ENCODE measurements around the gene WDR59.
"Not testable (repeated sequence)": the region's sequence is repeated elsewhere in the genome, so short reads cannot be mapped to it uniquely, and the experiment has no call there.

The WDR59 gene

GRCh38 chr16:74847202-74847601, 137.7 kb downstream of the WDR59 start:
- no peak for DNase-seq

- no peak for DNase-seq
These were observed 138.2 kb downstream of the WDR59 start for GRCh38 chr16:74846714-74847113.

DNA sequence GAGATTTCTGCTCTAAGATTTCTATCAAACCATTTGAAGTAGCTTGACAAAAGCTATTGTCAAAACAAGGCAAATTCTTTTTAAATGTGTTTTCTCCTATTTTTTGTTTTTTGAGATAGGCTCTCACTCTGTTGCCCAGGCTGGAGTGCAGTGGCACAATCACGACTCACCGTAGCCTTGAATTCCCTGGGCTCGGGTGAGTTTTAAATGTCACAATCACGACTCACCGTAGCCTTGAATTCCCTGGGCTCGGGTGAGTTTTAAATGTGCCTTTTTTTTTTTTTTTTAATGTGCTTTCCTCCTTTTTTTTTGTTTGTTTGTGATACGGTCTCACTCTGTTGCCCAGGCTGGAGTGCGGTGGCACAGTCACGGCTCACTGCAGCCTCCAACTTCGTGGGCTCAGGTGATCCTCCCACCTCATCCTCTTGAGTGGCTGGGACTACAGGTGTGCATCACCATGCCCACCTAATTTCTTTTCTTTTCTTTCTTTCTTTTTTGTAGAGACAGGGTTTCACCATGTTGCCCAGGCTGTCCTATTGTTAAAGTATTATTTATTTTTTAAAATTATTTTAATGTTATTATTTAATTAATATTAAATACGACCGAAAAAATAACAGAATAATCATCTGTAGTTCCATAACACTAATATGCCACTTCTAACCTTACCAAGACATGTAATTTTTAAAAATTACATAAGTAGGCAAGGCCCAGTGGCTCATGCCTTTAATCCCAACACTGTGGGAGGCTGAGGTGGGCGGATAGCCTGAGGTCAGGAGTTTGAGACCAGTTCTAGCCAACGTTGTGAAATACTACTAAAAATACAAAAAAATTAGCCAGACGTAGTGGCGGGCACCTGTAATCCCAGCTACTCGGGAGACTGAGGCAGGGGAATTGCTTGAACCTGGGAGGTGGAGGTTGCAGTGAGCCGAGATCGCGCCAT, 140.6 kb downstream of the WDR59 start:
- DNase-seq, result no peak

DNA sequence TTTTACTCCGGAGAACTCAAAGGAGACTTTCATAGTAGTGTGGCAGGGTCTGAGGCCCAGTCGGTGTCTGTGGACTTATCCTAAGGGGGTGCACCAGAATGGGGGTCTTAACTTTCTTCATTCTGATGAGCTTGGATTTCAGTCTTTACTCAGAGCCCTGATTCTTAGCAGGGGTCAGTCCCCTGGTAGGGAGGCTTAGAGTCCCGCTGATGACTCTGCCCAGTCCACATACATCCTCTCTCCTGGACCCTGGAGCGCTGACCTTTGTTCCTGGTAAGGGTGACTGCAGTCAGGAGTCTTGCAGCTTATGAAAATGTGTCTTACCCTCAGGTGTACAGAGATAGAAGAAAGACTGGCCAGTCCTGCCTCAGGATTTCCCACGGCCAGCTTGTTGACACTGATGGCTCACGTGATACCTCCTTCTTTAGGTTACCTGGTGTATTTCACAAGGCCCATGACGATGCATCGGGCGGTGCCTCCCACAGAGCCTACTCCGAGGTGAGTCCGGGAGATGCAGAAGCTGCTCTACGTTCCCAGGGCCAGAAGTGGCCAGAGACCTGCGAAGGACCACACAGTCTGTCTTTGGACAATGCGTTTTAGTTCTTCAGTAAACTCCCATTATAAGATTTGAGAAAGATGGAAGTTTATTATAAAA, 141.4 kb downstream of the WDR59 start:
- not testable (repeated sequence) for DNase-seq

DNA sequence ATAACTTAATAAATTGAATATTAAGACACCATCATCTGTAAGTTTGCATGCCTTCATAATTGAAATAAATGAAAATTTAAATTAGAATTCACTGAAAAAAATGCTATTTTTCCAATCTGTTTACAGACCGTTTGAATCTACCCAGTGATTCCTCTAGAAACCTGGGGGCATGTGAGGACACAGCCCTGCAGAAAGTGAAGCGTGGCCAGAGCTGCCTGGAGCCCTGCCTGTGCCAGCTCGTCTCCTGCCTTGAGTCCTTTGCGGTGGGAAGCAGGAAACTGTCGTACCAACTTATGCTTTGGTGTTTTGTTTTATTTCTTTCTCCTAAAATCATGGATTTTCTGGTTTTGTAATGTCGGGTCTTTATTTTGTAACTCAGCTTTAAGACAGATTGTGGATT, 142.5 kb downstream of the WDR59 start:
- DNase-seq, result no peak

- no peak for DNase-seq
These were observed 143.0 kb downstream of the WDR59 start for GRCh38 chr16:74841904-74842303.

DNA sequence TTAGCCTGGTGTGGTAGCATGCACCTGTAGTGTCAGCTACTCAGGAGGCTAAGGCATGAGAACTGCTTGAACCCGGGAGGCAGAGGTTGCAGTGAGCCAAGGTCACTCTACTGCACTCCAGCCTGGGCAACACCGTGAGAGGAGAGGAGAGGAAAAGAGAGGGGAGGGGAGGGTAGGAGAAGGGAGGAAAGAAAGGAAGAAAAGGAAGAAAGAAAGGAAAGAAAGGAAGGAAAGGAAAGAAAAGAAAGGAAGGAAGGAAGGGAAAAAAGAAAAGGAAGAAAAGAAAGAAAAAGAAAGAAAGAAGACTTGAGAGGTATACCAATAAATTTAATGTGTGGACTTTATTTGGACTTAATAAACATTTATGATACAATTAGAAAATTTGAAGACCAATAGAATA, 143.5 kb downstream of the WDR59 start:
- no peak for DNase-seq

DNA sequence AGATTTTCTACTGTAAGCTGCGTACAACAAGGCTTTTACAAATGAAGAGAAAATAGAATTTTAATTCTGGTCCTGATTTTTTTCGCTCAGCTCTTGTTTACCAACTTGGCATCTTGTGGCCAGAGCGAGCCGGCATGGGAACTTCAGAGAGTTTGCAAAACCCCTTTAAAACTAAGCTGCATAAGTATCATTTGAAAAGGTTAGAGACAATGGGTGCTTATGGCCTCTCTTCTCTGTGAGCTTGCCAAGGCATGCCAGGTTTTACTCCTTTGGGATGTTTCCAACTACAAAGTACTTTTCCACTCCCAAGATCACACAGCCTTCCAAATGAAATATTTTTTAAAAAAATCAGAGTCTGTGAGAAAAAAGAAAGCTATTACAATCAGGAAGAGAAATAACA, 147.9 kb downstream of the WDR59 start:
- no peak for DNase-seq

- DNase-seq, result no peak
These were observed 148.7 kb downstream of the WDR59 start for GRCh38 chr16:74836111-74836671.

- no peak for DNase-seq
These were observed 152.7 kb downstream of the WDR59 start for GRCh38 chr16:74832228-74832627.

GRCh38 chr16:74831467-74831866, 153.5 kb downstream of the WDR59 start:
- DNase-seq, result no peak

DNA sequence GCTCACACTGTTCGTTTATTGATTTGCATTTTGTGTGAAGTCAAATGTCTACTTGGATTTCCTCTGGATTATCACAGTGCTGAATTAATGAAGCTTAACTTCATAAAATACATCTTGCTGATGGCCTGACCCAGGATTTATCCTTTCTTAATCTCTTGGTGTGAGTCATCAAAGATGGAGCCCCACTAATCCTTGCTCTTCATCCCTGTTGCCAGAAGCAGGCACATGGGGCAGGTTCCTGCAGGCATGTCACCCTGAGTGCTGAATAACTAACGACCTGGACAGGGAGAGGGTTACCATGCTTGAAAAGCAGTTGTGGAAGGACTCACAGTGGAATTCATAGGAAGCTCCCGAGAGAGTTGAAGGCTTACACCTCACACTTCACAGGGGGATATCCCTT, 154.3 kb downstream of the WDR59 start:
- DNase-seq, result no peak

DNA sequence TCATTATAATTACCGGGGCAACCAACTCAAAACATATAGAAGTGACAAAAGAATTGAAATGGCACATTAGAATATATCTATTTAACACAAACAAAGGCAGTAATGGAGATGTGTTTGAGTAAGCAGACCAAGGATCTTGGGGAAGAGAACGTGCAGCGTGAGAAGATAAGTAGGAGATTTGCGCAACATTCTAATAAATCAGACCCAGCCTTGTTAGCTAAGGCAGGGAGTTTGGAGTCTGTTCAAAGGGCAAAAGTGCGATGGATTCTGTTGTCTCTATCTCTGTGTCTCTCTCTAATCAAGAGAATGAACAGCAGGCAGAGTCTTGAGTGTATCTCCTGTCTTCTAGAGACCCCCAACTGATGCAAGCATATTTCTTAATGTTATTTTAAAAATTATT, 155.3 kb downstream of the WDR59 start:
- DNase-seq, result no peak

DNA sequence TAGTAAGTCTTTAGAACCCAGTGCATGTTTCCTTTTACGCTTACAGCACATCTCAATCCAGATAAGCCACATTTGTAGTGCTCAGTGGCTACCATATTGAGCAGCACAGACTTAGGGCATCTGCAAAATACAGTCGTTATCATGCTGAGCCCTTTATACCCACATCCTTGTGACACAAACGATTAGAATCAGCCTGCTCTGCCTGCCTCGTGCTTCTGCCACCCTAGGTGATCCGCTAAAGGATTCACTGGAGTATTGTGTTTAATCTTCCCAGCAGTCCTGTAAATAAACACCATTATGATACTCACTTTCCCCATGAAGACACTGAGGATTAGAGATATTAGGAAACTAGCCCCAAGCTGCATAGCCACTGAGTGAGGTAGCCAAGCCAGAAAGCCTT, 159.0 kb downstream of the WDR59 start:
- no peak for DNase-seq

DNA sequence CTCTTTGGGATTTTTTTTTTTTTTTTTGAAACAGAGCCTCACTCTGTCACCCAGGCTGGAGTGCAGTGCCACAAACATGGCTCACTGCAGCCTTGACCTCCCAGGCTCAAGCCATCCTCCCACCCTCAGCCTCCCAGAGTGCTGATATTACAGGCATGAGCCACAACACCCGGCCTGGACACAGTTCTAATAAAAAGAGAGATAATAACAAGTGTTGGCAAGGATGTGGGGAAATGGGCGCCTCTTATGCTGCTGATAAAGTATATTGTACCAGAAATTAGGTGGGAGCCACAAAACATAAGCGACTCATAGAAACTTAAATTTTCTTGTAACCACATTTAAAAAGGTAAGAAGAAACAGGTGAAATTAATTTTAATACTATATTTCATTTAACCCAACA, 159.9 kb downstream of the WDR59 start:
- DNase-seq, result no peak

All from NCI-H2107 (cell line).